Transverse colon (tissue), 4 donors: ENCODE data around the gene C22orf42. TPM values are rescaled to one million over a fixed set of nuclear protein-coding genes. Genes with fewer than 3 reads are reported as not detected.
"Not testable (repeated sequence)": the region's sequence is repeated elsewhere in the genome, so short reads cannot be mapped to it uniquely, and the experiment has no call there.

Source experiments
- DNase-seq: peaks from one replicate; pipeline ENCODE4 v3.0.0-alpha.2; 2019
- H3K27ac ChIP-seq, 4 donors: fragments of 200-600 bp; sonication (generic); 2 replicates each; pipeline ENCODE4 v1.5.1; 2016 to 2018; ENCODE audit warnings: inconsistent platforms in 4 of 4
- H3K27me3 ChIP-seq: fragments of 200-600 bp; sonication (generic); 2 replicates; pipeline ENCODE4 v1.5.1; 2017; ENCODE audit warnings: inconsistent platforms
- H3K36me3 ChIP-seq, 4 donors: fragments of 200-600 bp; sonication (generic); 2 replicates each; pipeline ENCODE4 v1.5.1; 2017 to 2019; ENCODE audit warnings: inconsistent platforms in 4 of 4
- H3K4me1 ChIP-seq, 4 donors: fragments of 200-600 bp; sonication (generic); 2 replicates each; pipeline ENCODE4 v1.5.1; 2017 to 2020; ENCODE audit warnings: inconsistent platforms in 4 of 4
- H3K4me3 ChIP-seq, 4 donors: fragments of 200-600 bp; sonication (generic); 1 replicate in 1 of 4; 2 replicates in 3 of 4; pipeline versions ENCODE4 v1.5.1 to v1.6.1; 2017 to 2019; ENCODE audit warnings: inconsistent platforms in 4 of 4
- H3K9me3 ChIP-seq, 2 donors: fragments of 200-600 bp; sonication (generic); 2 replicates each; pipeline ENCODE4 v1.5.1; 2017 to 2019; ENCODE audit warnings: inconsistent platforms in 2 of 2
- CTCF ChIP-seq, 5 experiments: fragments of 200-600 bp in 3 of 5; fragments of 450-650 bp in 2 of 5; sonication (generic) in 3 of 5; IDR thresholded peaks; 1 replicate in 2 of 5; 2 replicates in 3 of 5; pipeline ENCODE4 v1.5.1; 2016 to 2017; ENCODE audit warnings: antibody characterized with exemption in 5 of 5, inconsistent platforms in 3 of 5, mild to moderate bottlenecking in 2 of 5, moderate library complexity in 1 of 5
- EP300 ChIP-seq: sonication (generic); formaldehyde crosslinking; IDR thresholded peaks from one replicate; pipeline ENCODE4 v1.6.1; 2017; ENCODE audit warnings: antibody characterized with exemption, low read depth
- POLR2A ChIP-seq: fragments of 450-650 bp; IDR thresholded peaks from one replicate; pipeline ENCODE4 v1.6.1; 2016; ENCODE audit warnings: antibody characterized with exemption, mild to moderate bottlenecking, moderate library complexity
- POLR2AphosphoS5 ChIP-seq, 3 donors: sonication (generic); formaldehyde crosslinking; IDR thresholded peaks; one replicate each; pipeline ENCODE4 v1.6.1; 2016; ENCODE audit warnings: antibody characterized with exemption in 3 of 3
- WGBS, 2 donors: methylation state at CpG; one replicate each; pipeline ENCODE4 v1.1.5; 2018; ENCODE audit warnings: low coverage in 1 of 2; 5-methylcytosine and 5-hydroxymethylcytosine counted together
- in situ Hi-C, 4 donors: fragments of 200-750 bp; cut with MboI; loops; one replicate each; pipeline versions ENCODE4 v1.15.0 to v1.15.1; 2017; ENCODE audit warnings: low sequenced_read_pairs in 3 of 4, low pct_ligation_motif_present in 1 of 4, low pct_unique_long_range_greater_than_20kb in 1 of 4
- intact Hi-C: fragments of 100-400 bp; cut with DNase I; formaldehyde crosslinking; loops from one replicate; pipeline ENCODE4 v1.15.1; 2023; ENCODE audit warnings: low total_unique reads
- total RNA-seq, 4 donors: library from RNA; depleted of rRNA; stranded (reverse); fragments of >200 nt; gene quantifications; one replicate each; pipeline ENCODE4 v1.1.0, GENCODE V29; 2016

The C22orf42 gene
- total RNA-seq, 4 donors from 2014 or later: not detected

- H3K36me3 ChIP-seq, in situ Hi-C loops, H3K4me1 ChIP-seq, H3K4me3 ChIP-seq, H3K27ac ChIP-seq, intact Hi-C loops, H3K9me3 ChIP-seq, H3K27me3 ChIP-seq, DNase-seq: not testable (repeated sequence)
- 47 to 70% methylated on average over 5 to 6 of the region's 6 CpGs for WGBS, 2 donors
Observed at GRCh38 chr22:32151641-32152040, 7.5 kb downstream of the C22orf42 start.

- intact Hi-C loops, in situ Hi-C loops, H3K4me3 ChIP-seq, DNase-seq, H3K27ac ChIP-seq, H3K4me1 ChIP-seq, H3K9me3 ChIP-seq, H3K36me3 ChIP-seq, H3K27me3 ChIP-seq: not testable (repeated sequence)
- WGBS, 2 donors: 54 to 67% methylated on average over 5 to 7 of the region's 7 CpGs
Observed at GRCh38 chr22:32150647-32151046, 8.5 kb downstream of the C22orf42 start.

- WGBS, 2 donors: 74% methylated on average over 4 of the region's 4 CpGs; no CpG with 5 or more reads in 1 of the 2 donors
- H3K4me3 ChIP-seq, DNase-seq, in situ Hi-C loops, H3K27ac ChIP-seq, intact Hi-C loops, H3K27me3 ChIP-seq, H3K4me1 ChIP-seq, H3K9me3 ChIP-seq, H3K36me3 ChIP-seq: not testable (repeated sequence)
Observed at GRCh38 chr22:32148372-32148771, 10.7 kb downstream of the C22orf42 start.

- intact Hi-C loops, H3K36me3 ChIP-seq, H3K27me3 ChIP-seq, H3K9me3 ChIP-seq, H3K4me1 ChIP-seq, DNase-seq, in situ Hi-C loops, H3K27ac ChIP-seq, H3K4me3 ChIP-seq: not testable (repeated sequence)
- WGBS, 2 donors: 79 to 93% methylated on average over 5 to 8 of the region's 8 CpGs
Observed at GRCh38 chr22:32147128-32147527, 12.0 kb downstream of the C22orf42 start.

- H3K36me3 ChIP-seq: no peaks in the 10 kb centered on the region
- WGBS, 2 donors: 66 to 67% methylated on average over 4 to 6 of the region's 6 CpGs
- H3K4me3 ChIP-seq: no peak overlapping the region
- no peaks in the 10 kb centered on the region for H3K27me3 ChIP-seq
- H3K9me3 ChIP-seq: no peaks in the 10 kb centered on the region
- DNase-seq: no peak
- no peak overlapping the region for H3K27ac ChIP-seq
- intact Hi-C loops: no loop called here
- no peaks in the 10 kb centered on the region for H3K4me1 ChIP-seq
- in situ Hi-C loops: no loop called here
- no peak for TF ChIP-seq POLR2AphosphoS5 (IDR thresholded peaks at IDR 0.05)
- TF ChIP-seq CTCF (IDR thresholded peaks at IDR 0.05): no peak
- TF ChIP-seq EP300: no peak
- TF ChIP-seq POLR2A: no peak
Observed at GRCh38 chr22:32144496-32145274, 14.4 kb downstream of the C22orf42 start.

GRCh38 chr22:32142600-32142999, 16.5 kb downstream of the C22orf42 start:
- Histone ChIP-seq H3K27me3 (no peaks in the 10 kb centered on the region), H3K4me1 (no peaks in the 10 kb centered on the region), H3K9me3 (no peaks in the 10 kb centered on the region), H3K4me3 (no peak overlapping the region), H3K36me3 (no peaks in the 10 kb centered on the region), H3K27ac (no peak overlapping the region)
- in situ Hi-C loops (no loop called here), intact Hi-C loops (no loop called here)
- no peak for DNase-seq
- TF ChIP-seq POLR2AphosphoS5 (IDR thresholded peaks at IDR 0.05) (no peak), CTCF (IDR thresholded peaks at IDR 0.05) (no peak), POLR2A (no peak), EP300 (no peak)

GRCh38 chr22:32140688-32141087, 18.4 kb downstream of the C22orf42 start:
- 43% methylated on average over 6 of the region's 6 CpGs; no CpG with 5 or more reads in 1 of the 2 donors for WGBS, 2 donors
- not testable (repeated sequence) for H3K4me1 ChIP-seq

GRCh38 chr22:32138576-32138975, 20.5 kb downstream of the C22orf42 start:
- H3K36me3 ChIP-seq, H3K27me3 ChIP-seq, DNase-seq, H3K9me3 ChIP-seq, in situ Hi-C loops, H3K4me1 ChIP-seq, H3K4me3 ChIP-seq, H3K27ac ChIP-seq, intact Hi-C loops: not testable (repeated sequence)
- whole genome bisulfite sequencing, 2 donors: 45 to 72% methylated on average over 1 of the region's 1 CpG

More at GRCh38 chr22:32140688-32141087, 18.4 kb downstream of the C22orf42 start:
- DNase-seq, H3K36me3 ChIP-seq, in situ Hi-C loops, H3K27ac ChIP-seq, H3K27me3 ChIP-seq, intact Hi-C loops, H3K4me3 ChIP-seq, H3K9me3 ChIP-seq: not testable (repeated sequence)
